ENCODE results near the gene KITLG. TPM values are rescaled to one million over a fixed set of nuclear protein-coding genes. Genes with fewer than 3 reads are reported as not detected.
"Not testable (repeated sequence)": the region's sequence is repeated elsewhere in the genome, so short reads cannot be mapped to it uniquely, and the experiment has no call there.

The KITLG gene, protein sequence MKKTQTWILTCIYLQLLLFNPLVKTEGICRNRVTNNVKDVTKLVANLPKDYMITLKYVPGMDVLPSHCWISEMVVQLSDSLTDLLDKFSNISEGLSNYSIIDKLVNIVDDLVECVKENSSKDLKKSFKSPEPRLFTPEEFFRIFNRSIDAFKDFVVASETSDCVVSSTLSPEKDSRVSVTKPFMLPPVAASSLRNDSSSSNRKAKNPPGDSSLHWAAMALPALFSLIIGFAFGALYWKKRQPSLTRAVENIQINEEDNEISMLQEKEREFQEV
- polyA plus RNA-seq (ENCODE audit: insufficient read length in 3 of 3) = 10 to 100 TPM; 26.7 to 31.2 (median 27.5) TPM
- long read RNA-seq, donor 1, full-length matches to known transcripts = 6 of 6 reads
- long read RNA-seq, donor 1, partial matches to known transcripts = 0 of 6 reads
- long read RNA-seq, donor 1, other reads (novel, unspliced or antisense) = 0 of 6 reads
- long read RNA-seq, donor 2, full-length matches to known transcripts = 5 of 5 reads
- long read RNA-seq, donor 2, partial matches to known transcripts = 0 of 5 reads
- long read RNA-seq, donor 2, other reads (novel, unspliced or antisense) = 0 of 5 reads
- long read RNA-seq, donor 3, full-length matches to known transcripts = 8 of 8 reads
- long read RNA-seq, donor 3, partial matches to known transcripts = 0 of 8 reads
- long read RNA-seq, donor 3, other reads (novel, unspliced or antisense) = 0 of 8 reads
- long read RNA-seq, donor 4, full-length matches to known transcripts = 9 of 9 reads
- long read RNA-seq, donor 4, partial matches to known transcripts = 0 of 9 reads
- long read RNA-seq, donor 4, other reads (novel, unspliced or antisense) = 0 of 9 reads
- long read RNA-seq, donor 5, full-length matches to known transcripts = 12 of 12 reads
- long read RNA-seq, donor 5, partial matches to known transcripts = 0 of 12 reads
- long read RNA-seq, donor 5, other reads (novel, unspliced or antisense) = 0 of 12 reads
- long read RNA-seq, donor 6, full-length matches to known transcripts = 7 of 7 reads
- long read RNA-seq, donor 6, partial matches to known transcripts = 0 of 7 reads
- long read RNA-seq, donor 6, other reads (novel, unspliced or antisense) = 0 of 7 reads
- long read RNA-seq, donor 7, full-length matches to known transcripts = 8 of 8 reads
- long read RNA-seq, donor 7, partial matches to known transcripts = 0 of 8 reads
- long read RNA-seq, donor 7, other reads (novel, unspliced or antisense) = 0 of 8 reads
- long read RNA-seq, donor 8, full-length matches to known transcripts = 1 of 1 reads
- long read RNA-seq, donor 8, partial matches to known transcripts = 0 of 1 reads
- long read RNA-seq, donor 8, other reads (novel, unspliced or antisense) = 0 of 1 reads
- long read RNA-seq, donor 9, full-length matches to known transcripts = 7 of 7 reads
- long read RNA-seq, donor 9, partial matches to known transcripts = 0 of 7 reads
- long read RNA-seq, donor 9, other reads (novel, unspliced or antisense) = 0 of 7 reads
- long read RNA-seq, donor 10, full-length matches to known transcripts = 9 of 9 reads
- long read RNA-seq, donor 10, partial matches to known transcripts = 0 of 9 reads
- long read RNA-seq, donor 10, other reads (novel, unspliced or antisense) = 0 of 9 reads
- long read RNA-seq, donor 11, full-length matches to known transcripts = 3 of 3 reads
- long read RNA-seq, donor 11, partial matches to known transcripts = 0 of 3 reads
- long read RNA-seq, donor 11, other reads (novel, unspliced or antisense) = 0 of 3 reads
- long read RNA-seq, donor 12, full-length matches to known transcripts = 7 of 7 reads
- long read RNA-seq, donor 12, partial matches to known transcripts = 0 of 7 reads
- long read RNA-seq, donor 12, other reads (novel, unspliced or antisense) = 0 of 7 reads
- long read RNA-seq, donor 13, full-length matches to known transcripts = 5 of 5 reads
- long read RNA-seq, donor 13, partial matches to known transcripts = 0 of 5 reads
- long read RNA-seq, donor 13, other reads (novel, unspliced or antisense) = 0 of 5 reads
- long read RNA-seq, donor 14 = 0 reads
- long read RNA-seq, donor 15, full-length matches to known transcripts = 13 of 13 reads
- long read RNA-seq, donor 15, partial matches to known transcripts = 0 of 13 reads
- long read RNA-seq, donor 15, other reads (novel, unspliced or antisense) = 0 of 13 reads
- long read RNA-seq, donor 16, full-length matches to known transcripts = 7 of 7 reads
- long read RNA-seq, donor 16, partial matches to known transcripts = 0 of 7 reads
- long read RNA-seq, donor 16, other reads (novel, unspliced or antisense) = 0 of 7 reads

DNA sequence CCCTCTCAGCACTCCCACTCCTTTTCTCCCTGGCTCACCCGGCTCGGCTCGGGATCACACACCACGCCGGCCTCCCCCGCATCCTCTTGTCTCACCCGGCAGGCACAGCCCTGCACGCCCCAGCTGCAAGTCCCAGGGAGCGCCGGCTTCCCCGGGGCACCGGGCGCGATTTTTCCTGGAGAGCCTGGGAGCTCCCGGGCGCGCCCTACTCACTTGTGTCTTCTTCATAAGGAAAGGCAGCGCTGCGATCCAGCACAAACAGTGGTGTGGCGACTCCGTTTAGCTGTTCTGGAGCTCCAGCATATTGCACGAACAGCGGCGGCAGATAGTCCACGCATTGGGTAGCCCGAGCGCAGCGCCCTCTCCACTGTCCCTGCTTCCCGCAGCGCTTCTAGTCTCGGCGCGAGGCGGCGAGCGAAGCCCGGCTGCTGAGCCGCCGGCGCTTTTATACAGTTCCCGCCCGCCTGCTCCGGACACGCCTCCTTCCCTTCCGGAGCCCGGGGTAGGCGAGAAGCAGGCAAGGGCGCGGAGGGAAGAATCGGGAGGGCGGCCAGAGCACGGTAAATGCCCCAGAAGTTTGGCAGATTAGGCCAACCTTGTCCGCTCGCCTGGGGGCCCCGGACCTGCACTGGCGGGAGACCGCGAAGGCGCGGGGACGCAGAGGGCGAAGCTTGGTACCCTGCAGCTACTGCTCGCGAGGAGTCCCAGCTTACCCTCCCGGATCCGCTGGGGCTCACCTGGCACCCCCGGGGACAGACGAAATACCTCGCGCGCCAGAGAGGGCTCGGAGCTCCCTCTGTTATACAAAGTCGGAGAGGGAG, at the start of gene KITLG:
Gene KITLG (minus strand): TSS at position 421 of the 821 bp plus-strand sequence. CDS start 193 bp downstream, at position 228.
- DNase-seq = peak; percentile 82

DNA sequence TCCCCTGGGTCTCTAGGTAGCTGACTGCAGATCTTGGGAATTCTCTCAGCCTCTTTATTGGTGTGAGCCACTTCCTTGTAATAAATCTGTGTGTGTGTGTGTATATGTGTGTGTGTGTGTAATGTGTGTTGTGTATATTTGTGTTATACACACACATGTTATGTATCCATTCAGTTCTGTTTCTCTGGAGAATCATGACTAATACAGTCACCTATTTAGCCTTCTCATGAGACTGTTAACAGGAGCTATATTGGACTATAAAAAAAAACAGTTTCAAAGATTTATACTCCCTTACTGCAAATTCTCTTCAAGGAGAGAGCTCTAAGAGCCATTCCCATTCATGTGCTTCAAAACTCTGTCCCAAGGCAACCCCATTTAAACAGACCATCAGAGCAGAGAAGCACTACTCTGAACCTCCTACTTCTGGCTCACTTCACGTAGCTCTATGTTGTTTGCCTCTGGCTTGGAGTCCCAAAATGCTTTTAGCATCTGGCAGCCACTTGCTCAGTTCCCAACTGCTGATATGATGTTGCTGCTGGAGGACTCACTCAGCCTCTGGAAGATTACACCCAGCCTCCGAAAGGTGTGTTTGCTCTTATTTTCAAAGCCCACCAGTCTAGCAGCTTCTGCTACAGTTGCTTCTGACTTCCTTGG, 48.7 kb upstream of the KITLG start:
- no peak for DNase-seq

DNA sequence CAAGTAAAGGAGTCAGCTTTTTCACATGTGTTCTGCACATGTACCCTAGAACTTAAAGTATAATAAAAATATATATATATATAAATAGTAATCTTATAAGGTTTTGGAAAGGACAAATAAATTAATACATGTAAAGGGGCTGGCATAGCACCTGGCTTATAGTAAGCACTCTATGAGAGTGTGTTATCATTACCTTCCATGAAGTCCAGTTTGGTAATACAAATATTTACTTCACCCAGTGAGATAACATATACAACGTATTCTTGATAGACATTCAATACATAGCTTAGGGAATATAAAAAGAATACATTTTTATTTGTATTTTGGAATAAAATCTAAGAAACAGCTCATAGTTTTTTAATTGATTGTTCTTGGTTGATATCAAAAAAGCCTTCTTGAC, 47.8 kb upstream of the KITLG start:
- DNase-seq = not testable (repeated sequence)

DNA sequence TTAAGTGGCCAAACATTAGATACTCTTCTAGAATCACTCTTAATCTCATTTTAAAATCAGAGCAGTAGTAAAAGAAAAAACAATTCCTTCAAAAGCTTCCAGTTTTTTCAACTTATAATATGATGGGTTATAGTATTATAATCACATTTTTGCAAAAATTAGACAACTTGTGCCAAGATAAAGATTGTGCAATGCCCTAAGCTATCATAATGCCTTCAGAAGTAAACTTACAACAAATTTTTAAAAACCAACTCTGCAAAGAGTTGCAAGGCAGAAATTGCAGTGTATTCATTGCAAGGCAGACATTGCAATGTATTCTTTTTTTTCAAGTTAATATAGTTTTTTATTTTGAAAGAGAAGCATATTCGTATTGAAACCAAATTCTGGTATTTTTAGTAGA, 47.2 kb upstream of the KITLG start:
- no peak for DNase-seq

DNA sequence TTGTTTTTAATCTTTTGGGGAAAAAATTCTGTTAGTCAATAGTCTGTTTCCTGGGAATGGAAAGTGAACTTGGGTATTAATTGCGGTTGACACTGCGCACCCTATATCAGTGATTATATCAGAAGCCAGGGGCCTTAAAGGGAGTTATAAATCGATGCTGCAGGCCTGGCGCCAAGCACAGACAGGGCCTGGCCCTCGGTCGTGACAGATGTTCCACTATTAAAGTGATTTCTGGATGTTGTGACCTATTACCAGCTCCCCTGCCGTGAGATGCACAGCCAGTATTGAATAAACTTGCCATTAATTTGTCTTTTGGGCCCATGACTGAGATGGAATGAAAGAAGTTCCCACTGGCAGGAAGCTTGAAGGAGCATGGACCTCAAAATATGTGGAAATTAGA, 45.1 kb upstream of the KITLG start:
- DNase-seq = no peak

DNA sequence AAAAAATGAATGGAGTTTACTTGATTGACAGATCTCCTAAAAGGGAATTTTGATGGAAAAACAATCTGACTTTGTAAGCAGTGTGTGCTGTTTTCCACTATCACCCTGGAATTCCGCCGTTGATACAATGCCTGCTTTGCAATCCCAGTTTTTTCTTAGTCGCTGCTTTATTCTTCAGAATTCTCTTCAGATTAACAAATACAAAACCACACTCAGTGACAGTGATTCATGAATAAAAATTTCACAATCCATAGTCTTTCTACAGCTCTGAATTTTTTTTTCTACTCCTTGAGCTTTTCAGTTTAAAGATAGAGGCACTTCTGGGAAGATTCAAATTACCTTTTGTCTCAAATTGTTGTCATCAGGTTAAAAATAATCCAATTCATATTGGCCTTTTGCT, 44.6 kb upstream of the KITLG start:
- no peak for DNase-seq

DNA sequence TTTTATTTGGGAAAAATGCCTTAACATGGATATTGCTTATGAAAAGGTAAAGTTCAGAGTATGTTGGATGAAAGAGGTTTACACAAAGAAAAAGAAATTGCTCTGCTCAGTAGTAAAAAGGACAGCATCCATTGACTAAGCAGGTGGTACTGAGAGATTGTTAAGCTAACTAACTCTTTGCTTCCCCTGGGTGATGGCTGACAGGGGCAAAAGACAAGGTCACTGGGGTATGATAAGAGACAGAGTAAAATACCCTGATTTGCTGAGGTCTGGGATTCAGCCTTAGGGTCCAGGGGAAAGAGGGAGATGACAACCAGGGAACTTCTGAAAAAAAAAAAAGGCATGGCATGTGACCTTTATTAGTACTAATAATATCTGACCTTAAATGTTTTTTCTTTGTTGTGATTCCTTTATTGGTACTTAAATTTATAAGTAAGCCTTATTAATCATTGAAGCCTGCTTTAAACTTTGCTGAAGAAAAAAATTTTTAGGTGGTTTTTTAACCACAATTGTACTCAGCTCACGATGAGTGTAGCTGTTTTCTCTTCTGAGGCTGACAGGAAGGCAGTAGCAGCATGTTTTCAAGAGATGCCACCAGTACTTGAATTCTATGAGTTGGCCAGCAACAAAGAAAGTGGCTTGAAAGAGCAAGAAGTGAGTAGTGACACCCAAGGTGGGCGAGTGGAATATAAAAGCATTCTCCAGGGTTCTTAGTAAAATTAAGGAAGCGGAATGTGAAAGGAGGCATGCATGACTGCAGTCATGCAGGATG, 43.7 kb upstream of the KITLG start:
- no peak for DNase-seq

DNA sequence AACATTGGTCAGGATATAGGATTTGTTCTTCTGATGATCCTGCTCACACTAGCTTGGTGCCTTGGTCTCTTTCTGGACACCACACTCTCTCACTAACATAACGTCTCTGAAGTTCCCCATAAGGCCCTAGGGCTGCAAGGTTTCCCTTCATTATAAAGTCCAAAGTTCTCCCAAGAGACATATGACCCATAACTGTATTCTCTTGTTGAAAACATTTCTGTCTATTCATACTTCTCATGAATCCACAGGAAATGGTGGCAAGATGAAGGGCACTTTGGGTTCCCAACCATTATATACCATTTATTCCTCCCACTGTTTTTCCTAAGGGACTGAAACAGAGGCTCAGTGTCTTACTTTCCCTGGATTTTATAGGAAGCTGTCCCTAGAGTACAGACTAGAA, 37.1 kb upstream of the KITLG start:
- no peak for DNase-seq

DNA sequence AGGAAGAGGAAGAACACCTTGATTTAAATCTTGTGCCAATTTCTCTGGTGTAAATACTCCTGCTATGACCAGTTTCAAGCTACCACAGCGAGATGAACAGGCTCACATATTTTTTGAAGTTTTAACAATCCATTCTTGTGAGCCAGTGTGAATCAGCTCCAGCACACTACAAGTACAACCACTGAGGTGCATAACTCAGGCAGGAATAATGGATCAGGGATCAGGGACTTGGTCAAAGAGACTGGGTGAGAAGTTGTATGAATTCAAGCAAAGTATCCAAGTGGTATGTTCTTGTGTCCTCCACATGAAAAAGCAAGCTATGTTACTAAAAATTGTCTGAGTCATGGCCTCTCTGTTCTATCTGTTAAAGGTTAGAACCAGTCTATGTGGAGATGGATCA, 35.2 kb upstream of the KITLG start:
- DNase-seq = no peak

DNA sequence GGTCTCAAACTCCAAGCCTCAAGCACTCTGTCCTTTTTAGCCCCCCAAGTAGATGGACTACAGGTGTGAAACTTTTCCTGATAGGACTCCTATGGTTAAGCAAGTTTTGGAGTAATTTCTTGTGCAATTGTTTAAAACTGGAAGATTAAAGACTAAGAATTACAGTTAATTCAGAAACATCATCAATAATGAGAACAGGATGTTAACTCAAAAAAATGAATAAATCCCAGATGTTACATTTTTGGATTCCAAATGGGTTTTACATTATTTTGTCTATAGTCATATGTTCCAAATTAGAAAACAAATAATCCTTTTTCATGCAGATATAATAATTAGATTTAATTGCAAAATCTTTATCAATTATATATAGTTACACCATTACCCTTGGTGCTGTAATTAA, 24.4 kb upstream of the KITLG start:
- DNase-seq = no peak

DNA sequence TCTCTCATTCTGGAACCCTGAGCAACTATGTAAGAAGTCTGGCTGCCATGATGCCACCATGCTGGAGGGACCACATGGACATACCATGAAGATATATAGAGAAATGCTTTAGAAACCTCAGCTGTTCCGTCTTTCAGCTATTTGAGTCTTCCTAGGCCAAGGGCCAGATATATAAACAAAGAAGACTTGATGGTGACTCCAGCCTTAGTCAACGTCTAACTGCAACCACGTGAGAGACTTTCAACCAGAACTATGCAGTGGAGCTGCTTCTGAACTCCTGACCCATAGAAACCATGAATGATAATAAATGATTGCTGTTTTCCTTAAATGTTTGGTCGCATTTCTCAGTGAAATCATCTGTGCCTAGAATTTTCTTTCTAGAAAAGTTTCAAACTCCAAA, 20.0 kb upstream of the KITLG start:
- no peak for DNase-seq

DNA sequence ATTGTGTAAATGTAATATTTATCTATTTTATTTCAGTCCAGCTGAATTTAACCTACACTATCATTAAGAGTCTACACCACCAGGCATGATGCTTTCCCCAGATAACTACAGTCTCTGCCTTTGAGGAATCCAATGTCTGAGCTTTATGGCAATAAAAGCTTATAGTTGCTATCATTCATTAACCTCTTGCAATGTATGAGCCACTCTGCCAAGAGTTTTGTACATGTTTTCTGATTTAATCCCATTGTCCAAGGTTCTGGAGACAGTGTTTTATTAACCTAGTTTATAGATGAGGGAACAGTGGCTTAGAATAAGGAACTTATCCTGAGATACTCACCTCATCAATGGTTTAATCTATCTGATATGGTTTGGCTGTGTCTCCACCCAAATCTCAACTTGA, 17.1 kb upstream of the KITLG start:
- DNase-seq = no peak

DNA sequence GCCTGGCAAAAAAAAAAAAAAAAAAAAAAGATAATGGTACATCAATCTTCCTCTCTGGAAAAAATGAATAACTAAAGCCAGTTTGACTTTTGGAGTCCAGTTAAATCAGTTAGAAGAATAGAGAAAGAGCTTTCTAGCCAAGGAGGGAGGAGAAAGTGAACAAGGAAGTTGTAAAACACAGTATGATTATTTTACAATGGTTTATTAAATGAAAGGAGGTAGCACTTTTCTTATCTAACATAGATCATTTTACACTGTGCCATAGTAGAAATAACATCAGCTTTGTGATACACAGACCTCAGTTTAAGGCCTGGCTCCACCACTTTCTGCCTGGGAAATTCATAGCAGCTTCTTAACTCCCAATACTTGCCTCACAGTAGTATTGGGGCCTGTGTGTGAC, 15.4 kb upstream of the KITLG start:
- no peak for DNase-seq

DNA sequence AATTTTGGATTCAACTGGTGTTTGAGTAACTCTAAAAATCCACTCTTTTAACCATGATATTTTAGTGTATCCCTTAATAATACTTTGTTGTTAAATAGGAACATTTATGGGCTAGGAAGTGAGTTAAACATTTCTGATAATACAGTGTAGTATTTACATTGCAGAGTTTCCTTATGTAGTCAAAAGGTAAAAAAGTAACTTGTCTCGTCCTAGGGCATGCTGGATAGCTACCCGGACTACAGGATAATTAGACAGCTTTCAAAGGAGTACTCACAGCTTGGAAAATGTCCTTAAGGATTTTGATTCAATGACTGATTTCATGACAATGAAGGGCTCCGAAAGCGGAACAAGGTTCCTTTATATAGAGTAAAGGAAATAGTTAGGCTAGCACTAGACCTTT, 14.5 kb upstream of the KITLG start:
- no peak for DNase-seq

DNA sequence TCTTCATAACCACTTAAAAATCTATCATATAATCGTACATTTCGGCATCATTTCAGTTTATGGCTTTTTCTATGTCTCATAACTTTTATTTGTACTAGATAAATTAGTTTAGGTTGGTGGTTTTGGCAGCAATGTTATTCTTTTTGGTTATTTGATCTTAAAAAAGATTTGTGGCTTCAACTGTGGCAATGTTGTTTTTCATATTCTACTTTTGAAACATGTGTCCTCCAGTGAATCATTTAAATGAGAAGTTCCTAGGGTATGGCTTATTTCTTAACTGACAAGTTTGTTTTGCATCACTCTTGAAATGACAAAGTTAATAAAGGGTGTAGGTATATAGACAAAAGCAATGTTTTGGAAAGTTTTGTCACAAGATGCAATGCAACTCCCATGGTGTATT, 11.1 kb upstream of the KITLG start:
- DNase-seq = no peak

DNA sequence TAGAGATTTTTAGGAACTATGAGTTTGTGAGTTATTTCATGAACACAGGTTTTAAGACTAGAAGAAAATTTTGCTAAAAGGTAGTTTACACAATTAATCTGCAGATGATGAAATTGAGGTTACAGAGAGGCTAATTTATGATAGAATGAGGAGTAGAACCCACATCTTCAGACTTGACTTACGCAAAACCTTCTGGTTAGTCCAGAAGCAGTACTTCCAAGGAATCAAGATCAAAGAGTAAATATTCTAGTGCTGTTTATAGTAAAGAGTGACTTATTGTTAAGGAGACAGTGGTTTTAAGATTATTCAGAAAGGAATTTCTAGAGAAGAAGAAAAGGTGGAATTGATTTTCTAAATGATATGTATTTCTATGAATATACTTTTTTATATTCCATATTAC, 10.6 kb upstream of the KITLG start:
- DNase-seq = no peak

DNA sequence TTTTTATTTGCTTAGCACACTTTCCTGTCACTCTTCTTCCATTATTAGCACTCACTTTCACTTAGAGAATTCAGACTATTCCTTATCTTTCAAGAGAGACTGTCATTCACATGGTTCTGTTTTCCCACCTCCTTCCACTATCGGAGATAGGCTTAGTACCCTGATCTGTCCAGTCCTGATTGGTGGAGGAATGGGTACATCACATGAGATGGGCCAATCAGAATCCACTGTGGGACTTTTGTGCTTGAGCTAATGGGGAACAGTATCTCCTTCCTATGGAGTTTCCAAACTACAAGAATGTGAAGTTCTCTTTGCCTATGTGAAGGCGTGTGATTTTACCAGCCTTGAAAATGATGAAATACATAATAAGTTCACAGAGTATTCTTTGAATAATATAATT, 4.8 kb upstream of the KITLG start:
- DNase-seq = no peak

DNA sequence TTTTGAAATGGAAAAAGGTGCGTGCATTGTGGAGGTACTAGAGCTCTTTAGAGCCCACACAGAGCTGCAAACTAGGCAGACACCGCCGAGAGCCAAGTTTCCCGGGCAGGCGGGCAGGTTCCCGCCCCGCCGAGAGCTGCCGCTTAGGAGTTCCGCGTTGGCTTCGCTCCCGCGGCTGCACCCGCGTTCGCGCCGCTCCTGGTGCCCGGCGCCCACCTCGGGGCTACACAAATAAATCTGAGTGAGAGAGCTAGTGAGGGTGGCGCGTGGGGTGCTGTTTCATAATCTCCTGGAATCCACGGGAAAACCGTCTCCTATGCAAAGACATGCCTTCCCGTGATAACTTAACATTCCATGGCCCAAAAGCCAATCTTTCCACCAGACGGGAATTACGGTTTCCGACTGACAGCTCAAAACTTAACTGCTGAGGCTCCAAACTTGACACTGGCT, 645 bp downstream of the KITLG start:
- no peak for DNase-seq
